GM10248 (cell line): ENCODE data around the gene PXDN.
"Not testable (repeated sequence)": the region's sequence is repeated elsewhere in the genome, so short reads cannot be mapped to it uniquely, and the experiment has no call there.

Experiments
- CTCF ChIA-PET: fragments of 300-600 bp; sonication (Branson Sonifier 250); formaldehyde crosslinking; extraction: SDS; loops from one replicate; lab custom pipeline; 2021; ENCODE audit warnings: antibody characterized with exemption; lab: Yijun Ruan, JAX
- POLR2A ChIA-PET: fragments of 350-650 bp; sonication (Branson Sonifier 250); formaldehyde crosslinking; extraction: SDS; loops from one replicate; lab custom pipeline; 2020; ENCODE audit warnings: antibody characterized with exemption; lab: Yijun Ruan, JAX
- DNase-seq: peaks from one replicate; pipeline ENCODE4 v3.0.0; 2012; ENCODE audit errors: extremely low spot score
- CTCF ChIP-seq: IDR thresholded peaks from 2 replicates; pipeline ENCODE4 v1.5.1; 2012; ENCODE audit warnings: mild to moderate bottlenecking, low read depth; ENCODE audit errors: extremely low read depth, missing control alignments, control extremely low read depth

PXDN gene

GRCh38 chr2:1739322-1739957 lies 4.9 kb downstream of the PXDN start:
- no peak for TF ChIP-seq CTCF
- CTCF ChIA-PET: interaction anchor here (1.1 kb wide), 1 partner anchor 9 kb away, joined by 3 read pairs; no protein-coding TSS in a partner anchor
- POLR2A ChIA-PET: no interaction called here
- DNase-seq: no peak

DNA sequence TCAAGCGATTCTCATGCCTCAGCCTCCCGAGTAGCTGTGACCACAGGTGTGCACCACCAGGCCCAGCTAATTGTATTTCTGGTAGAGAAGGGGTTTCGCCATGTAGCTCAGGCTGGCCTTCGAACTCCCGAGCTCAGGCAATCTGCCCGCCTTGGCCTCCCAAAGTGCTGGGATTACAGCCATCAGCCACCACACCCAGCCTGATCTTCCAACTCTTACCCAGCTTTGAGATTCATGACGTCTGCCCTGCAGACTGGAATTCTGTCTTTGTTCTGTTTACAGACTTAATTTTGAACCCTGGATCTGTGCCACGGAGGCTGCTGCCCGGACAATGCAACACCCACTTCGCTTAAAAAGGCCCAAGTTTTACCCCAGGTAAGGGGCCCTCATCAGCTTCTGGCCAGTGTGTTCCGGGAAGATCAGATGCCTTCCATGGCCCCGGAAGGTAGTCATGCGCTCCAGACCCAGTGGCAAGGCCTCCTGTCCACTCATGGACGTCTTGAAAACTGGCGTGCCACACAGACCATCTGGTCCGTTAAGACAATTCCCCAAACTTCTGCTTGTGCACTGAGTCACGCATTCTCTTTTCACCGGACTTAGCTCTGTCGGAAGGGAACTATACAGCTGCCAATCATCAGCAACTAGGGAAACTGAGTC lies 5.5 kb downstream of the PXDN start:
- POLR2A ChIA-PET: no interaction called here
- no peak for DNase-seq
- CTCF ChIA-PET: interaction anchor here (1.1 kb wide), 1 partner anchor 9 kb away, joined by 3 read pairs; no protein-coding TSS in a partner anchor
- no peak for TF ChIP-seq CTCF

- DNase-seq: no peak
- CTCF ChIA-PET: no interaction called here
- no peak for TF ChIP-seq CTCF
- POLR2A ChIA-PET: no interaction called here
These were observed 6.2 kb downstream of the PXDN start for GRCh38 chr2:1738163-1738562.

DNA sequence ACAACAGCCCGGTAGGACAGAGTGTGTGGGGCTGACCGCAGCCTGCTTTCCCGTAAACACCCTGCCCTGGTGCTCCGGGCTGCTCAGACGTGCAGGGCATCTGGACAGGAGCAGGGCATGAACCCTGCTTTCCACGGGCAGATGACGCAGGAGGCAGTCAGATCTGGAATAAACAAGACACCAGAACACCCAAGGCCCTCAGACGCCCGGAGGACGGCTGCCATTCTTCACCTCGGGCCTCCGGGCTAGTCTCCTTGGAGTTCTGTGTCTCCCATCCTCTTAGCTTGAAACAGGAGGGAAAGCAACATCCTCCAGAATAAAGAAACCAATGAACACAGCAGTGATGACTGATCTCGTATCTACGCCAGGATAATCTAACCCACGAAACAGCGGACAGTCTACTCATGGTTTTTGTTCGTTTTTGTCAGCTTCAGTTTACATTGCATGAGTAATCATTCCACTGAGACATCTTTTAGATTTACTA lies 7.3 kb downstream of the PXDN start:
- TF ChIP-seq CTCF: no peak
- DNase-seq: no peak
- POLR2A ChIA-PET: no interaction called here
- CTCF ChIA-PET: no interaction called here

DNA sequence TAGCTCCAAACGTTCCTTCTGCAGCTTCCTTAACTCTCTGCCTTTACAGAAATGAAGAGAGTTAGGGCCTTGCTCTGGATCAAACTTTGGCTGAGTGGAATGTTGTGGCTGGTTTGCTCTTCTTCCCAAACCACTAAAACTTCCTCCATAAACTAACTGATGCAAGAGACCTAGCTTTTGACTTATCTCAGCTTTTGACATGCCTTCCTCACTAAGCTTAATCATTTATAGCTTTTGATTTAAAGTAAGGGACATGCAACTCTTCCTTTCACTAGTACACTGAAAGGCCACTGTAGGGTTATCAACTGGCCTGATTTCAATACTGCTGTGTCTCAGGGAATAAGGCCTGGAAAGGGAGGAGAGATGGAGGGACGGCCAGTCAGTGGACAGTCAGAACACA lies 8.3 kb downstream of the PXDN start:
- no peak for TF ChIP-seq CTCF
- POLR2A ChIA-PET: no interaction called here
- CTCF ChIA-PET: no interaction called here
- no peak for DNase-seq

GRCh38 chr2:1733298-1733697 lies 11.0 kb downstream of the PXDN start:
- DNase-seq, POLR2A ChIA-PET, CTCF ChIA-PET: not testable (repeated sequence)
